SU-DHL-6 (cell line): ENCODE results near the gene HIP1R.

Source experiments
- H2AFZ ChIP-seq: fragments of 200-600 bp; sonication (generic); 2 replicates; pipeline ENCODE4 v1.6.1; 2014; ENCODE audit warnings: low read depth, mild to moderate bottlenecking, moderate library complexity, mixed read lengths, antibody characterized with exemption, low read length; ENCODE audit not compliant: severe bottlenecking
- H3F3A ChIP-seq: fragments of 200-600 bp; shearing (Covaris generic); 2 replicates; pipeline ENCODE4 v1.6.0; 2016; ENCODE audit warnings: antibody characterized with exemption, mild to moderate bottlenecking; ENCODE audit not compliant: insufficient read depth
- H3K27ac ChIP-seq: fragments of 200-600 bp; sonication (generic); 2 replicates; pipeline ENCODE4 v1.5.1; 2016; ENCODE audit warnings: low read depth, mild to moderate bottlenecking, low read length, moderate library complexity, mixed read lengths
- H3K27me3 ChIP-seq: fragments of 200-600 bp; sonication (generic), shearing (Covaris generic); 2 replicates; pipeline ENCODE4 v1.6.0; 2014; ENCODE audit warnings: mild to moderate bottlenecking, low read length
- H3K36me3 ChIP-seq: fragments of 200-600 bp; sonication (generic); 2 replicates; pipeline ENCODE4 v1.6.1; 2014; ENCODE audit warnings: mild to moderate bottlenecking, low read length, mixed read lengths
- H3K4me2 ChIP-seq: fragments of 300-600, 200-600 bp; shearing (Covaris generic), sonication (generic); 2 replicates; pipeline ENCODE4 v1.6.0; 2014; ENCODE audit warnings: low read length, low read depth, mild to moderate bottlenecking; ENCODE audit not compliant: poor library complexity, severe bottlenecking
- H3K4me3 ChIP-seq: fragments of 200-600 bp; sonication (generic); 2 replicates; pipeline ENCODE4 v1.5.1; 2014; ENCODE audit warnings: antibody characterized with exemption, low read length, mild to moderate bottlenecking, mixed read lengths; ENCODE audit not compliant: insufficient read depth, poor library complexity, severe bottlenecking
- H3K79me2 ChIP-seq: fragments of 200-600 bp; sonication (generic); 2 replicates; pipeline ENCODE4 v1.6.1; 2014; ENCODE audit warnings: mild to moderate bottlenecking, low read length, moderate library complexity; ENCODE audit not compliant: insufficient read depth
- H3K9ac ChIP-seq: fragments of 200-600 bp; sonication (generic); 2 replicates; pipeline ENCODE4 v1.7.0; 2014; ENCODE audit warnings: mild to moderate bottlenecking, low read length
- H3K9me2 ChIP-seq: fragments of 200-600 bp; sonication (generic); replicated peaks from 2 replicates; pipeline ENCODE4 v1.6.1; 2014; ENCODE audit warnings: low read length; ENCODE audit not compliant: insufficient read depth
- H3K9me3 ChIP-seq: fragments of 200-600 bp; sonication (generic); 2 replicates; pipeline ENCODE4 v1.6.1; 2014; ENCODE audit warnings: low read length, mixed read lengths; ENCODE audit not compliant: insufficient read depth
- H4K20me1 ChIP-seq: fragments of 200-600 bp; sonication (generic); 2 replicates; pipeline ENCODE4 v1.6.1; 2014; ENCODE audit warnings: low read depth, mild to moderate bottlenecking, antibody characterized with exemption, low read length, moderate library complexity, mixed read lengths
- CTCF ChIP-seq: fragments of 200-600 bp; sonication (generic); IDR thresholded peaks from one replicate; pipeline ENCODE4 v1.5.1; 2017; ENCODE audit warnings: antibody characterized with exemption, mild to moderate bottlenecking, low read length, moderate library complexity; ENCODE audit not compliant: insufficient read depth, poor library complexity, severe bottlenecking
- EZH2phosphoT487 ChIP-seq: fragments of 200-600 bp; sonication (generic), shearing (Covaris generic); conservative IDR thresholded peaks from 2 replicates; pipeline ENCODE4 v1.6.1; 2018; ENCODE audit warnings: mild to moderate bottlenecking, antibody characterized with exemption, low read length, moderate library complexity, mixed read lengths

HIP1R gene

DNA sequence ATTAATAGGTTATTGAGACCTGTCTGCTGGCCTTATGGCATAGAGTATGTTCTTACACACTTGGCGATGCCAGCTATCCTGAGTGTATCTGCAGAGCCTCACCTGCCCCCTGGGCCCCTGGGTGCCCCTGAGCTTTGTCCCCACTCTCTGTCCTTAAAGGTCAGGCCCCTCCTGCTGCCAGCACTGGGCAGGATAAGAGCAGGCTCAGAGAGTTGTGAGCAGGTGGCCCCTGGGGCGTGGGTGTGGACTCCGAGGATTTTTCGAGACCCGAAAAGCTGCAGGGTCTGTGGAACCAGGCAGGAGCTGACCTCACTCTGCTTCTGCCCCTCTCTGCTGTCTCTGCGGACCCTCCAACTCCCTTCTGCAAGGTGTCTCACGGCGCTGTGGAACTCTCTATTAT, 8.2 kb downstream of the HIP1R start:
- TF ChIP-seq EZH2phosphoT487: no peak
- TF ChIP-seq CTCF: no peak
- Histone ChIP-seq H3K9ac (no peak overlapping the region), H3K36me3 (no peaks in the 10 kb centered on the region), H3K4me2 (no peak overlapping the region), H3K9me2 (no peaks in the 10 kb centered on the region), H3K79me2 (peaks cover 16% of the 10 kb centered on the region; the same call in 1 of the 2 replicates), H3K27me3 (no peaks in the 10 kb centered on the region), H3K4me3 (no peak overlapping the region), H3F3A (no peaks in the 10 kb centered on the region), H3K27ac (no peak overlapping the region), H2AFZ (no peak overlapping the region), H4K20me1 (no peaks in the 10 kb centered on the region), H3K9me3 (no peaks in the 10 kb centered on the region)

- Histone ChIP-seq H4K20me1 (no peaks in the 10 kb centered on the region), H3K9me2 (no peaks in the 10 kb centered on the region), H3K27ac (no peak overlapping the region), H3K4me3 (no peak overlapping the region), H3K9me3 (no peaks in the 10 kb centered on the region), H3K4me2 (no peak overlapping the region), H3K79me2 (peaks cover 11% of the 10 kb centered on the region; the same call in 1 of the 2 replicates), H2AFZ (no peak overlapping the region), H3F3A (no peaks in the 10 kb centered on the region), H3K36me3 (no peaks in the 10 kb centered on the region), H3K9ac (no peak overlapping the region), H3K27me3 (no peaks in the 10 kb centered on the region)
- TF ChIP-seq CTCF (no peak), EZH2phosphoT487 (no peak)
These were observed 9.2 kb downstream of the HIP1R start for GRCh38 chr12:122844366-122844971.

DNA sequence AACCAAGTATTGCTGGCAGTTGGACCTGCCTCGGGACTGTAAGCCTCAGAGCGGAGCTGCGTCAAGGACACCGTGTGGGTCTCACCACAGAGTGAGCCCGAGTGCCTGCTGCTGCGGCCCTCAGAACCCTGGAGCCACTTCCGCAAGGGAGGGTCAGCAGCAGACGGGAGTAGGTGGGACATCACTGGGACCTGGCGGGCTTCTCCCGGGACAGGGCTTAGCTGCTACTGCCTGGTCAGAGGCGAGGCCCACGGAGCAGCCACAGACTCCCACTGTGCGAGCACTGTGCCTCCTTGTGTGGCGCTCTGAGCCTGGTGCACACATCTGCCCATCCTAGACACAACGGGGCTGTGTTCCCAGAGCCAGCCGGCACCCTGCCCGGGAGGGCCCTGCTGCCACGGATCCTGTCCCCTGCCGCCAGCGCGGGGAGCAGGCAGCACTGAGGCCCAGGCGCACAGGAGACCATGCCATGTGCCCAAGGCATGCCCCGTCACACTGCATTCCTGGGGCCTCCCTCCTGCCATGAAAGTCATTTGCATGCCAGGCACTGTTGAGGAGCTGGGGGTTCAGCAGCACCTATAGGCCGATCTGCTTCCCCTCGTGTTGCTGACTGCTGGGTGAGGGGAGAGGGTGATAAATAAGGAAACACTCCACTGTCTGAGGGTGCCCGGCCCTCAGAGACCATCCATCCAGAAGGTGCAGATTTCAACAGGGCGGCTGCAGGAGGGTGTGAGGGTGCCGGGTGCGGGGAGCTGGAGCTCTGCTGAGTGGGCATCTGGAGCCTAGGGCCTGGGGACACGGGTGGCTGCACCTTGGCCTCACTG, 10.0 kb downstream of the HIP1R start:
- no peak for TF ChIP-seq CTCF
- TF ChIP-seq EZH2phosphoT487: no peak
- H3K27me3 ChIP-seq: no peaks in the 10 kb centered on the region
- H3F3A ChIP-seq: no peaks in the 10 kb centered on the region
- no peak overlapping the region for H3K27ac ChIP-seq
- H3K9me2 ChIP-seq: no peaks in the 10 kb centered on the region
- no peak overlapping the region for H3K4me3 ChIP-seq
- H3K4me2 ChIP-seq: no peak overlapping the region
- H3K9ac ChIP-seq: no peak overlapping the region
- no peaks in the 10 kb centered on the region for H3K9me3 ChIP-seq
- peaks cover 8% of the 10 kb centered on the region; the same call in 1 of the 2 replicates for H3K79me2 ChIP-seq
- no peak overlapping the region for H2AFZ ChIP-seq
- no peaks in the 10 kb centered on the region for H4K20me1 ChIP-seq
- no peaks in the 10 kb centered on the region for H3K36me3 ChIP-seq
